HepG2 (cell line): Measurements from ENCODE around the gene CLDN15. TPM values are rescaled to one million over a fixed set of nuclear protein-coding genes. Genes with fewer than 3 reads are reported as not detected.
A peak's percentile ranks its signal among the peaks of the same experiment; 100 is the strongest.

Experiments used
- BHLHE40 ChIP-seq: IDR thresholded peaks from 2 replicates; pipeline ENCODE4 v1.6.1; 2011; ENCODE audit warnings: low read length, improper control_type of control experiment
- ERF ChIP-seq: IDR thresholded peaks from 2 replicates; pipeline ENCODE4 v1.6.1; 2018; ENCODE audit warnings: missing biosample characterization, missing genetic modification reagents
- HNF1B ChIP-seq: sonication (generic); formaldehyde crosslinking; IDR thresholded peaks from 2 replicates; pipeline ENCODE4 v1.5.1; 2020; ENCODE audit warnings: mild to moderate bottlenecking, moderate library complexity, missing genetic modification reagents
- KLF16 ChIP-seq, 2 experiments: sonication (generic) in 1 of 2; formaldehyde crosslinking in 1 of 2; IDR thresholded peaks; 2 replicates each; pipeline versions ENCODE4 v1.6.1 to v1.8.0; 2016 to 2023; ENCODE audit warnings: missing genetic modification reagents in 2 of 2, missing compliant biosample characterization in 1 of 2
- MAX ChIP-seq: IDR thresholded peaks from 2 replicates; pipeline ENCODE4 v1.6.1; 2012; ENCODE audit warnings: inconsistent platforms
- MXD4 ChIP-seq: IDR thresholded peaks from 2 replicates; pipeline ENCODE4 v1.6.1; 2016; ENCODE audit warnings: mild to moderate bottlenecking, missing biosample characterization, missing genetic modification reagents
- RAD21 ChIP-seq: fragments of 450-650 bp; formaldehyde crosslinking; IDR thresholded peaks from 2 replicates; pipeline ENCODE4 v1.5.0; 2020; ENCODE audit warnings: mild to moderate bottlenecking
- SCMH1 ChIP-seq: sonication (generic); formaldehyde crosslinking; IDR thresholded peaks from 2 replicates; pipeline ENCODE4 v1.9.0; 2021; ENCODE audit warnings: missing genetic modification reagents, mild to moderate bottlenecking, borderline replicate concordance
- SRSF4 ChIP-seq: fragments of 200-400 bp; formaldehyde crosslinking; IDR thresholded peaks from one replicate; pipeline ENCODE4 v1.6.1; 2018; ENCODE audit warnings: mild to moderate bottlenecking, low read depth, low read length, moderate library complexity; ENCODE audit not compliant: poor library complexity, severe bottlenecking
- ZBED4 ChIP-seq: sonication (generic); formaldehyde crosslinking; IDR thresholded peaks from 2 replicates; pipeline ENCODE4 v1.4.0; 2020; ENCODE audit warnings: missing genetic modification reagents, borderline replicate concordance
- ZFP90 ChIP-seq: sonication (generic); formaldehyde crosslinking; IDR thresholded peaks from 2 replicates; pipeline ENCODE4 v1.8.0; 2022; ENCODE audit warnings: missing genetic modification reagents, mild to moderate bottlenecking, inconsistent platforms, borderline replicate concordance
- ZNF407 ChIP-seq: sonication (generic); formaldehyde crosslinking; IDR thresholded peaks from one replicate; pipeline ENCODE4 v1.5.1; 2020; ENCODE audit warnings: mild to moderate bottlenecking, missing genetic modification reagents; ENCODE audit errors: not compliant biosample characterization
- ZNF768 ChIP-seq: sonication (generic); formaldehyde crosslinking; IDR thresholded peaks from 2 replicates; pipeline ENCODE4 v1.4.0; 2020; ENCODE audit warnings: missing genetic modification reagents
- polyA plus RNA-seq, 8 experiments: library from polyadenylated mRNA; depleted of rRNA in 3 of 8; stranded (reverse) in 7 of 8; unstranded in 1 of 8; fragments of >200 nt; fragmentation: Illumina TruSeq in 4 of 8; extraction: Trizol in 4 of 8; gene quantifications; 2 replicates each; pipeline versions ENCODE4 v1.2.1 to v1.2.3, GENCODE V29; 2011 to 2016; ENCODE audit warnings: low read depth in 4 of 8, missing spikeins in 1 of 8, mixed read lengths in 1 of 8; ENCODE audit not compliant: insufficient read depth in 1 of 8
- total RNA-seq, 5 experiments: library from RNA; depleted of rRNA; stranded (reverse); fragments of >200 nt; fragmentation: Illumina TruSeq; extraction: Trizol; gene quantifications; 2 replicates each; pipeline ENCODE4 v1.2.3, GENCODE V29; 2016; ENCODE audit warnings: low read depth in 1 of 5

The CLDN15 gene
- total and polyA plus RNA-seq, 2 of the 13 experiments (the other 11 are each of a cell fraction or from before 2014, with no cell fraction given), result 7.1 to 17.8 TPM

GRCh38 chr7:101244375-101245146, 7.0 kb upstream of the CLDN15 start, which contains the start of gene FIS1 (continued):
- peak; percentile 32 for TF ChIP-seq ZNF407 (CRISPR knock-in tag)
- peak; percentile 9; the same call in 1 of the 2 replicates for TF ChIP-seq ZNF768 (CRISPR knock-in tag)
- TF ChIP-seq ERF (CRISPR knock-in tag), result peak; percentile 41; the same call in 1 of the 2 replicates
- TF ChIP-seq BHLHE40, result no peak
- no peak for TF ChIP-seq SCMH1 (CRISPR knock-in tag)
- peak; percentile 61; the same call in 1 of the 2 replicates for TF ChIP-seq ZFP90 (CRISPR knock-in tag)
- peak; percentile 47 for TF ChIP-seq MXD4
- TF ChIP-seq MAX, result peak; percentile 90
- TF ChIP-seq SRSF4, result no peak
- TF ChIP-seq KLF16 (CRISPR knock-in tag; IDR thresholded peaks at IDR 0.05), result peak in 1 of 2 experiments; percentile 24; a peak in 2 of 4 replicates
- peak; percentile 93 for TF ChIP-seq RAD21
- peak; percentile 55 for TF ChIP-seq HNF1B
- peak; percentile 8; the same call in 1 of the 2 replicates for TF ChIP-seq ZBED4
